Thyroid gland (tissue), 4 donors: ENCODE results near the gene C17orf107.

ENCODE experiments used
- CTCF ChIP-seq, 6 experiments: fragments of 200-600 bp in 3 of 6; fragments of 450-650 bp in 3 of 6; sonication (generic) in 3 of 6; IDR thresholded peaks; one replicate each; pipeline ENCODE4 v1.5.1; 2016 to 2019; ENCODE audit warnings: antibody characterized with exemption in 6 of 6, mild to moderate bottlenecking in 2 of 6, inconsistent platforms in 1 of 6, moderate library complexity in 1 of 6
- POLR2A ChIP-seq, 2 donors: fragments of 450-650 bp; IDR thresholded peaks; one replicate each; pipeline ENCODE4 v1.6.1; 2017; ENCODE audit warnings: antibody characterized with exemption in 2 of 2, mild to moderate bottlenecking in 2 of 2, moderate library complexity in 1 of 2

GRCh38 chr17:4884489-4884888 lies 14.8 kb upstream of the C17orf107 start:
- TF ChIP-seq CTCF (IDR thresholded peaks at IDR 0.05) (no peak), POLR2A (IDR thresholded peaks at IDR 0.05) (no peak)
